Measurements from ENCODE around the gene VKORC1L1.
"Not testable (repeated sequence)": the region's sequence is repeated elsewhere in the genome, so short reads cannot be mapped to it uniquely, and the experiment has no call there.

VKORC1L1 gene

DNA sequence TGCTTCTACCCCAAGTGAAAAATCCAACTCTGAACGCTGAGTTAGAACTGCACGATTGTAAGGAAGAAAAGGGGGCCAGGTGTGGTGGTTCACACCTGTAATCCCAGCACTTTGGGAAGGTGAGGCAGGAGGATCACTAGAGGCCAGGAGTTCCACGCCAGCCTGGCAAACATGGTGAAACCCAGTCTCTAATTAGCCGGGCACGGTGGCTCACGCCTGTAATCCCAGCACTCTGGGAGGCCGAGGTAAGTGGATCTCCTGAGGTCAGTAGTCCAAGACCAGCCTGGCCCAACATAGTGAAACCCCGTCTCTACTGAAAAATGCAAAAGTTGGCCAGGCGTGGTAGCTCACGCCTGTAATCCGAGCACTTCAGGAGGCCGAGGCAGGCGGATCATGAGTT is 100.1 kb downstream of the VKORC1L1 start:
- Mint-ChIP-seq H3K36me3 (ENCODE audit: low read depth) (peaks cover 41% of the 10 kb centered on the region), H3K4me3 (no peak overlapping the region), H3K4me1 (no peaks in the 10 kb centered on the region), H3K27me3 (no peaks in the 10 kb centered on the region), H3K27ac (no peak overlapping the region), H3K9me3 (no peaks in the 10 kb centered on the region)
- DNase-seq (no peak), ATAC-seq (no peak)

DNA sequence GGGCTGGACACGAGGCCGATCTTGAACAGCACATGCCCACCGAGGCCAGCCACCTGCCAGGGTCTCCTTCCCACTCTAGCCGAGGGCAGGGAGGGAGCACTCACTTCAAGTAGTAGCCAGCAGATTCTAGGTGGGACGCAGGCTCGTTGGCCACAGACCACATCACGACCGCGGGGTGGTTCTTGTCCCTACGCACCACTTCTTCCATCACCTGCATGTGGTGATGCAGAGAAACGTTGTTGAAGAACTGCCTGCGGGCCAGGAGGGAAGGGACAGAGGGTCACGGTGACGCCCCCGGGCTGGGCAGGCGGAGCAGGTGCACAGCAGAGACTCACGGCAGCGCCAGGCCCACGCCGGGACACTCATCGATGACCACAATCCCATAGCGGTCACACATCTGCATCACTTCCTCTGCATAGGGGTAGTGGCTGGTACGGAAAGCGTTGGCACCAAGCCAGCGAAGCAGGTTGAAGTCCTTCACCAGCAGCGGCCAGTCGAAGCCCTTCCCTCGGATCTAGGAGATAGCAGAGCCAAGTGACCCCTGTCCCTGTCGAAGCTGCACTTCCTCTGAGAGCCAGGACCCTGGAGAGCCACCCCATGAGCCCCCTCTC is 101.4 kb downstream of the VKORC1L1 start:
- Mint-ChIP-seq H3K4me1 (peaks cover 2% of the 10 kb centered on the region), H3K36me3 (ENCODE audit: low read depth) (peaks cover 42% of the 10 kb centered on the region), H3K4me3 (no peak overlapping the region), H3K9me3 (no peaks in the 10 kb centered on the region), H3K27me3 (no peaks in the 10 kb centered on the region), H3K27ac (no peak overlapping the region)
- DNase-seq (no peak), ATAC-seq (peak; percentile 15)

DNA sequence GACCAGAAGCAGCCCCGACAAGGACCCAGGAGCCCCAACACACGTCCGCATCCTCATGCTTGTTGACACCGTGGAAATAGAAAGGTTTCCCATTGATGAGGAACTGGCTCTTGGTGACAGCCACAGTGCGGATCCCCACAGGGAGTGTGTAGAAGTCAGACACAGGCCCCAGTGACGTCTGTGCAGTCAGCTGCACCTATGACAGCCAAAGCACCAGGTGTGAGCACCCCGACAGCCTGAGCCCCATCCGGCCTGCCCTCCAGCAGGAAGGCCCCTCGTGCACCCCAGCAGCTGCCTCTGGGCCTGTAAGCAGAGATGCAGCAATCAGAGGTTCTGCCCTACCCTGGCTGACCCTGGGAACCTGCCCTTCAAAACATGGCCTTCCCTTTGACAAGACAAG is 102.0 kb downstream of the VKORC1L1 start:
- no peaks in the 10 kb centered on the region for H3K27me3 Mint-ChIP-seq
- DNase-seq (no peak), ATAC-seq (peak; percentile 22)
- no peak overlapping the region for H3K27ac Mint-ChIP-seq
- no peak overlapping the region for H3K4me3 Mint-ChIP-seq
- peaks cover 36% of the 10 kb centered on the region for H3K36me3 Mint-ChIP-seq (ENCODE audit: low read depth)
- no peaks in the 10 kb centered on the region for H3K9me3 Mint-ChIP-seq
- H3K4me1 Mint-ChIP-seq: peaks cover 6% of the 10 kb centered on the region

DNA sequence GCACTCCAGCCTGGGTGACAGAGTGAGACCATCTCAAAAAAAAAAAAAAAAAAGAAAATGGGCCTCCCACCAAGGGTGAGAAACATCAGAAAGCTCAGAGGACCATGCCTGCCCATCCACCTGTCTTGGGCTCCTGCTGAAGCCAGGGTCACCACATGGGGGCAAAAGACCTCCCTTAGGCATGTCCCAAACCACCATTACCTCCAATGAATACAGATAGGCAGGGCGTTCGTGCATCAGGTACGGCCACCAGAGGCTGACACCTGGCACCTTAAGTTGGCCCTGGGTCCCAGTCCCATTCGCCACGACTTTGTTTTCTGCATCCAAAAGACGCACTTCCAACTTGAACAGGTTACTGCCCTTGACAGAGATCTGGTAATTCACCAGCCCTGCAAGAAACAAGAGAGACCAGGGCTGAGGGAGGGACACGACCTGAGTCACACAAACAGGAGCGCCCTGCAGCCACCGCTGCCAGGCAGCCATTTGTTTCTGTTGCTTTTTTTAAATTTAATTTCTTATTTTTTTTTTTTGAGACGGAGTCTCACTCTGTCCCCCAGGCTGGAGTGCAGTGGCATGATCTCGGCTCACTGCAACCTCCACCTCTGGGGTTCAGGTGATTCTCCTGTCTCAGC is 103.1 kb downstream of the VKORC1L1 start:
- ATAC-seq: no peak
- Mint-ChIP-seq H3K4me1 (peaks cover 14% of the 10 kb centered on the region), H3K9me3 (no peaks in the 10 kb centered on the region), H3K27ac (no peak overlapping the region), H3K36me3 (ENCODE audit: low read depth) (peaks cover 35% of the 10 kb centered on the region), H3K27me3 (no peaks in the 10 kb centered on the region), H3K4me3 (no peak overlapping the region)
- DNase-seq: no peak

DNA sequence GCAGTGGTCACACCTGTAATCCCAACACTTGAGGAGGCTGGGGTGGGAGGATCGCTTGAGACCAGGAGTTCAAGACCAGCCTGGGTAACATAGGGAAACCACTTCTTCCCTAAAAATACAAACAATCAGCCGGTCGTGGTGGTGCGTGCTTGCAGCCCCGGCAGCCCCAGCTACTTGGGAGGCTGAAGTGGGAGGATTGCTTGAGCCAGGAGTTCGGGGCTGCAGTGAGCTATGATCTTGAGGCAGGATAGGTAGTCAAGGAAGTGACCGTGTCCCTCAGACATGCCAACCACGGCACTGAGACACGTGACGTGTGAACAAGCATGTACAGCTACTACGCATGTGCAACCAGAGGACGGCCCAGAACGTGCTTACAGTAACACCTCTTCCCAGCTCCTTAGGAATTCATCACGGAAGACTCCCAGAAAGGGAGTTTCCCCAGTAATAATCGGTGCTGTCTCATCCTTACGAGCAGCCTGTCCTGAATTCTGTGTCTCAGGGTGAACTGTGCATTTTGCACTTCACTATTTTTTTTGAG is 103.9 kb downstream of the VKORC1L1 start:
- Mint-ChIP-seq H3K4me3 (no peak overlapping the region), H3K9me3 (no peaks in the 10 kb centered on the region), H3K36me3 (ENCODE audit: low read depth) (peaks cover 32% of the 10 kb centered on the region), H3K27me3 (no peaks in the 10 kb centered on the region), H3K4me1 (peaks cover 15% of the 10 kb centered on the region), H3K27ac (no peak overlapping the region)
- ATAC-seq: no peak
- no peak for DNase-seq

DNA sequence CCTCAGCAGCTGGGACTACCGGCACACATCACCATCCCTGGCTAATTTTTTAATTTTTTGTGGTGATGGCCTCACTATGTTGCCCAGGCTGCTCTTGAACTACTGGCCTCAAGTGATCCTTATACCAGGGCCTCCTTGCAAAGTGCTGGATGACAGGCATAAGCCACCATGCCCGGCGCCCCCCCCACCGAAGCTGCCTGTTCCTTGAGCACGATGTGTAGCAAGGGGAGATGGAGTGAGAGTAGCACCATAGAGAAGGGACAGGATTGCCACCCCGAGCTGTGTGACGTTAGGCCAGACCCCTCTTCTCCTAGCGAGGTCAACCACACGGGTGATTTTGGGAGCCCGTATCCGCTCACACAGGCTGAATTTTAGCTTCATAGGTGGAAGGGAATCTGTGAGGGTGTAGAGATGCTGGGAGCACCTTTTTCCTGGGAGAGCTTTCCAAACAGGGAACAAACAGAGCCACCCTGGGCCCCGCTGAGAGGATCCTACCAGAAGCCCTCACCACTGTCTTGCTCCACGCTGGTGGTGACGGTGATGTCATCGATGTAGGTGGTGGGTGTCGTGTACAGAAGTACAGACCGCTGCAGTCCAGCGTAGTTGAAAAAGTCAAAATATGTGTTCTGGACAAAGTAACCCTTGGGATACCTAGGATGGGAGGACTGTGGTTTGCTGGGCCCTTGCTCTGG is 106.2 kb downstream of the VKORC1L1 start:
- Mint-ChIP-seq H3K4me3 (no peak overlapping the region), H3K27ac (no peak overlapping the region), H3K4me1 (peaks cover 16% of the 10 kb centered on the region), H3K36me3 (ENCODE audit: low read depth) (peaks cover 17% of the 10 kb centered on the region), H3K27me3 (no peaks in the 10 kb centered on the region), H3K9me3 (no peaks in the 10 kb centered on the region)
- no peak for DNase-seq
- no peak for ATAC-seq

DNA sequence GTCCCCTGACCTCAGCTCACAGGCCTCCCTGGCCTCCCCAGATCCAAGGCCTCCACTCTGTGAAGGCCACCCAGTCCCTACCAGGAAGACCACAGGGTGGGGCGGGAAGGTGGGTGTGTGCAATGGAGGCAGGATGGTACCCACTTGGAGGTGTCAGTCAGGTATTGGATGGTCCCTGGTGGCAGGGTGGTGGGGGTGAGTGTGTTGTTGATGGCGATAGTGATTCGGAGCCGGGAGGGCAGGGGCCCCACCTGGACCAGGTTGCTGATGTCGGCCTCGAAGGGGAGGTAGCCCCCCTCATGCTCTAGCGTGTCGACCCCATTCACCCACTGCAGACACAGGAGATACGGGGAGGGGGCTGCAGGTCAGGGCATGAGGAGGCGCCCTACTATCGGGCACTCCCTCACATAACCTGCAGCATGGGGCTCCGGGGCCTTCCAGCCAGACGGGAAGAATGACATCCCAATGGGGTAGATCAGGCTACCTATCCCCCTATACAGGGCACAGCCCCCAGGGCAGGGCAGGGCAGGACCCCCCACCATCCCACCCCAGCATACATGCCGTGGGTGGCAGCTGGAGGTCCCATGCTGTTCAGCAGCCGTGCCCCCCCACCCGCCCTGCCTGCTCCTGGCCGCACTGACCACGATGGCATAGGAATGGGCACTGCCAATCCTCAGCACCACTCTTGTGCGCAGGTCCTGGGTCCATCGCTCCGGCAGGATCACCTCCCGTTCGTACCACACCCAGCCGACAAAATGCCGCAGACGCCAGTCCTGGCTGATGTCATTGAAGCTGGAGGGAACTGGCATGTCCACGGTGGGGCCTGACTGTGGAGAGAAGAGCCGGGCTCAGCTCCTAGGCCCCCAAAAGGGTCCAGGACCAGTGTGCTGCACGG is 107.0 kb downstream of the VKORC1L1 start:
- H3K4me1 Mint-ChIP-seq: peaks cover 16% of the 10 kb centered on the region
- H3K4me3 Mint-ChIP-seq: peak overlapping the region; percentile 87
- no peaks in the 10 kb centered on the region for H3K27me3 Mint-ChIP-seq
- peaks cover 14% of the 10 kb centered on the region for H3K36me3 Mint-ChIP-seq (ENCODE audit: low read depth)
- ATAC-seq (no peak), DNase-seq (no peak)
- H3K9me3 Mint-ChIP-seq: no peaks in the 10 kb centered on the region
- no peak overlapping the region for H3K27ac Mint-ChIP-seq

DNA sequence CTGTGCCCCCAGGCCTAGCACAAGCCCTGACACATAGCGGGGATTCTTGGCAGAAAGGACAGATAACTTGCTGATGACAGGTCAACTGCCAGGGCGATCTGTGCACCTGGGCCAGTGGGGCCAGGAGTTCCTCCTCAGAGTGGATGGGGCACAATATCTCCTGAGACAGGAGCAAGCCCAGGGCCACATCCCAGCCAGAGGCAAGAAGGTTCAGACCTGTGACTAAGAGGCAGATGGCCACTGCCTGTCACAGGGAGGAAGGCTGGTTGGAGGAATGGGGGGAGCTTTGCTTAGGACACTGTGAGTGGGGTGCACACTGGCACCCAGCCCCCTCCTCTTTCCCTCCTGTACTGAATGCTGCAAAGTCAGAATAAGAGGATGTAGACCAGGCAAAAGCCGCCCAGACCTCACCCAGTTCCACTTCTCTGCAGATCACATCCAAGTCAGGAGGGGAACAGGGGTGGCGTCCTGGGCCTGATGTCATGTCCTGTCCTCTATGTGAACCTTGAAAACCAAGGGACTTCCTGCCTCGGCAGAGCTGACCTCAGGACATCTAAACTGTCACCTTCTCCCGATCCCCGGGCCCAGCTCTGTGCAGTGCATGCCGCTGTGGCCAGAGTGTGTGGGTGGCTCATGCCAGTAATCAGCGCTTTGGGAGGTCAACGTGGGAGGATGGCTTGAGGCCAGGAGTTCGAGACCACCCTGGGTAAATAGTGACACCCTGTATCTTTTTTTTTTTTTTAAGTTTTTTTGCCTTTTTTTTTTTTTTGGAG is 107.8 kb downstream of the VKORC1L1 start:
- DNase-seq: peak; percentile 63
- peak overlapping the region; percentile 86 for H3K27ac Mint-ChIP-seq
- H3K27me3 Mint-ChIP-seq: no peaks in the 10 kb centered on the region
- H3K9me3 Mint-ChIP-seq: no peaks in the 10 kb centered on the region
- ATAC-seq: peak; percentile 67
- peaks cover 14% of the 10 kb centered on the region for H3K36me3 Mint-ChIP-seq (ENCODE audit: low read depth)
- H3K4me1 Mint-ChIP-seq: peaks cover 16% of the 10 kb centered on the region
- peak overlapping the region; percentile 87 for H3K4me3 Mint-ChIP-seq

DNA sequence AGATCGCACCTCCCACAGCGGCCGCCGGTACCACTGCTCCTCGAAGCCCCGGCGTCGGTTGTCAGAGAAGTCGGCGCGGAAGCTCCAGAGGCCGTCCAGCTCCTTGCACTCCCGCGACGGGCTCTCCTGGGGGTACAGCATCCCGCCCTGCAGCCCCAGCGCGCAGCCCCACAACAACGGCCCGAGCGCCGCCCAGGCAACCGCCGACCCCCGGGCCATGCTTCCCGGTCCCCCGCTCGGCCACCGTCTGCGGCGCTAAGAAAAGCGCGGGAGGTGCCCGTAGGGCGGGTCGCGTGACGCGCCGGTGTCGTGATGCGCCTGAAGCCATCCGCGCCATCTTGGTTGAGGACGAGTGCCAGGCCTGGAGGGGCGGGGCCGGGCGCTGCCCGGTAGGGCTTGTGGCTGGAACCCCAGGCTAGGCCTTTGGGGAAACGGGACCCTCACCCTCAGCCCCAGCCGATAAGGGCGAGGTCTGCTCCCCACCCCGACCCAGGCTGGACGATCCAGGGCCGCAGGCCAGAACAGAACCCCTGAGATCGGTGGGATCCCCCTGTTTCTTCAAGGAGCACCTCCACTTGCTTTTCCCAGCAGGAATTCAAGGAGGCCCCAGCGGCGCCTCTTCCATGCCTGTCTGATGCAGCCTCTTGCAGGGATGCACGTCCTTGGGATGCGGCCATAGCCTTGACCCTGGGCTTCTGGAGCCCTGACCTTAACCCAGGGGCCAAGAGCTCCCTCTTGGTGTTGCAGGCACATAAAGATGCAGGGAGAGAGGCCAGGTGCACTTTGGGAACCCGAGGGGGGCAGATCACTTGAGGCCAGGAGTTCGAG is 109.3 kb downstream of the VKORC1L1 start, which contains the start of gene GUSB:
Gene GUSB, minus strand, starts transcription at position 249 of the 828 bp plus-strand sequence. Its CDS starts 30 bp downstream, at position 219.
- Mint-ChIP-seq H3K36me3 (ENCODE audit: low read depth) (peaks cover 10% of the 10 kb centered on the region), H3K9me3 (no peaks in the 10 kb centered on the region), H3K27me3 (no peaks in the 10 kb centered on the region), H3K27ac (peak within 1 kb of the TSS; percentile 86), H3K4me3 (peak within 1 kb of the TSS; percentile 87), H3K4me1 (peaks cover 16% of the 10 kb centered on the region)
- ATAC-seq (peak; percentile 87), DNase-seq (peak; percentile 93)

DNA sequence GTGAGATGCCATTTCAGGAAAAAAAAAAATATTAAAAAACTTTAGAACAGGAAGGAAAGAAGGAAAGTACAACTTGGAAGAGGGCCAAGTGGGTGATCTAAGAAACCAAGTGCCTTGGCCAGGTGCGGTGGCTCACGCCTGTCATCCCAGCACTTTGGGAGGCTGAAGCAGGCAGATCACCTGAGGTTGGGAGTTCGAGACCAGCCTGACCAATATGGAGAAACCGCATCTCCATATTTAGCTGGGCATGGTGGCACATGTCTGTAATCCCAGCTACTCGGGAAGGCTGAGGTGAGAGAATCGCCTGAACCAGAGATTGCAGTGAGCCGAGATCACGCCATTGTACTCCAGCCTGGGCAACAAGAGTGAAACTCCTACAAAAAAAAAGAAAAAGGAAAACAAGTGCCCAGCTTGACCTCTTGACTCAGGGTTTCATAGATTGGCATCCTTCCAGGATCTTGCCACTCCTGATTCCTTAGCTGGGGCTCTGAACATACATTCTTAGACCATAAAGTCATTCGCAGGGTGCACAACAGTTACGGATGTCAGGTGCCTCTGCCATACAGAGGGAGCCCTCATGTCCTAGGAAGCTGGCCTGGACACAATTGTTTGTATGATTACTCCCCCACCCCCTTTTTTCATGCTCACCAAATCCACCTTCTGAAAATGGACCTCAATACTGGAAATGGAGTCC is 111.2 kb downstream of the VKORC1L1 start:
- Mint-ChIP-seq H3K4me3 (no peak overlapping the region), H3K9me3 (no peaks in the 10 kb centered on the region), H3K27ac (no peak overlapping the region), H3K36me3 (ENCODE audit: low read depth) (peaks cover 6% of the 10 kb centered on the region), H3K4me1 (peaks cover 16% of the 10 kb centered on the region), H3K27me3 (no peaks in the 10 kb centered on the region)
- ATAC-seq (no peak), DNase-seq (no peak)

DNA sequence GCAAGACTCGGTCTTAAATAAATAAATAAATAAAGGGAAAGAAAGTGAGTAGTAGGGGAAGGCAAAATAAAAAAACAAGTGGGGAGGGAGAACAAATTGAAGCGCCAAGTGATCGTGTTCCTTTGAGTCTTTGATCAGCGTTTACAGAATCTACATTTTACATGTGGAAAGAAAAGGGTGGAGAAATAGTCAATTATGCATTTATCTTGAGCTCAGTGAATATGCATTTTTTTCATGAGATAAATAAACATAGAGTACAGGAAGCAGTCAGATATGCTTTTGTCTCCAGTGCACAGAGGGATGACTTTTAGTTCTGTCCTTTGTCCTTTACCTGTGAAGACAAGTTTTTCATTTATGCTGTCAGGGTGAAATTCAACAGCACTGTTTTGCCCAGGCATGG is 115.2 kb downstream of the VKORC1L1 start:
- Mint-ChIP-seq H3K27me3 (peaks cover 5% of the 10 kb centered on the region), H3K9me3 (no peaks in the 10 kb centered on the region), H3K27ac (no peak overlapping the region), H3K36me3 (ENCODE audit: low read depth) (no peaks in the 10 kb centered on the region), H3K4me1 (no peaks in the 10 kb centered on the region), H3K4me3 (no peak overlapping the region)
- DNase-seq (no peak), ATAC-seq (no peak)

DNA sequence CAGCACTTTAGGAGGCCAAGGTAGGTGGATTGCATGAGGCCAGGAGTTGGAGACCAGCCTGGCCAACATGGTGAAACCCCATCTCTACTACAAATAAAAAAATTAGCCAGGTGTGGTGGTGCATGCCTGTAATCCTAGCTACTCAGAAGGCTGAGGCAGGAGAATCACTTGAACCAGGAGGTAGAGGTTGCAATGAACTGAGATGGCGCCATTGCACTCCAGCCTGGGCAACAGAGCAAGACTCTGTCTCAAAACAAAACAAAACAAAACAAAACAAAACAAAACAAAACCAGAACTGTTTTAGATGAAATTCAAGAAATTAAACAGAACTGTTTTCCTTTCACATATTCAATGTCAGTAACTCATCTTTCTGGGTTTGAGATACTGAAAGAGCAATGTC is 115.6 kb downstream of the VKORC1L1 start:
- ATAC-seq; H3K27ac Mint-ChIP-seq; H3K27me3 Mint-ChIP-seq; DNase-seq; H3K36me3 Mint-ChIP-seq (ENCODE audit: low read depth); H3K4me3 Mint-ChIP-seq; H3K9me3 Mint-ChIP-seq; H3K4me1 Mint-ChIP-seq: not testable (repeated sequence)

DNA sequence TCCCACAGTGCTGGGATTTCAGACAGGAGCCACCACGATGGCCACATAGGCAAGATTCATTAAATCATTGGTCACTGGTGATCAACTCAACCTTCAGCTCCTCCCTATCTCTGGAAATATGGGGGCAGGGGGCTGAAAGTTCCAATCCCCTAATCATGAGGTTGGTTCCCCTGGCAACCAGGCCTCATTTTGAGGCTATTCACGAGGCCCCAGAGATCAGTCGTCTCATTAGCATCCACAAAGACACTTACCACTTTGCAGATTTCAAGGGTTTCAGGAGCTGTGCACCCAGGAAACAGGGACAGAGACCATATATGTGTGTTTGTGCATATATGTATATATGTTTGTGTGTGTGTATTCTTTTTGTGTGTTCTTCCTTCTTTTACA is 116.8 kb downstream of the VKORC1L1 start:
- no peak overlapping the region for H3K27ac Mint-ChIP-seq
- no peaks in the 10 kb centered on the region for H3K9me3 Mint-ChIP-seq
- DNase-seq (no peak), ATAC-seq (no peak)
- no peaks in the 10 kb centered on the region for H3K4me1 Mint-ChIP-seq
- no peaks in the 10 kb centered on the region for H3K36me3 Mint-ChIP-seq (ENCODE audit: low read depth)
- no peak overlapping the region for H3K4me3 Mint-ChIP-seq
- peaks cover 5% of the 10 kb centered on the region for H3K27me3 Mint-ChIP-seq
